B cell (primary cell): ENCODE measurements around the gene SUSD4. TPM values are rescaled to one million over a fixed set of nuclear protein-coding genes. Genes with fewer than 3 reads are reported as not detected.

ENCODE experiments used
- ATAC-seq: fragments of 200-7000 bp; cut with Tn5 transposase; one replicate; pipeline ENCODE4 v1.10.0; 2021; ENCODE audit warnings: low read depth, mild to moderate bottlenecking, moderate number of reproducible peaks, moderate library complexity
- CTCF ChIA-PET: fragments of 350-600 bp; sonication (Branson Sonifier 250); formaldehyde crosslinking; loops from one replicate; lab custom pipeline; 2021; ENCODE audit warnings: antibody characterized with exemption, inconsistent platforms; lab: Charles Lee
- POLR2A ChIA-PET: fragments of 350-600 bp; sonication (Branson Sonifier 250); formaldehyde crosslinking; loops from one replicate; lab custom pipeline; 2021; ENCODE audit warnings: antibody characterized with exemption; lab: Charles Lee
- DNase-seq: peaks from one replicate; pipeline ENCODE4 v3.0.0; 2013
- H2AFZ ChIP-seq: 2 replicates; pipeline ENCODE4 v1.6.1; 2012; ENCODE audit warnings: mild to moderate bottlenecking, low read depth, low read length; ENCODE audit not compliant: insufficient read depth, poor library complexity, severe bottlenecking
- H3K27ac ChIP-seq, 2 donors: 1 replicate in 1 of 2; 2 replicates in 1 of 2; pipeline ENCODE4 v1.5.1; 2012 to 2013; ENCODE audit warnings: low read length in 2 of 2, mild to moderate bottlenecking in 2 of 2, moderate library complexity in 1 of 2
- H3K27me3 ChIP-seq, 4 experiments: fragments of 200-600 bp in 1 of 4; sonication (generic) in 1 of 4; replicated peaks in 1 of 4; 1 replicate in 2 of 4; 2 replicates in 2 of 4; pipeline versions ENCODE4 v1.6.1 to v1.7.0; 2013 to 2016; ENCODE audit warnings: low read length in 3 of 4, mild to moderate bottlenecking in 2 of 4, mixed read lengths in 1 of 4, moderate library complexity in 1 of 4; ENCODE audit not compliant: insufficient read depth in 4 of 4, control insufficient read depth in 3 of 4; ENCODE audit errors: control extremely low read depth in 1 of 4
- H3K36me3 ChIP-seq, 2 experiments: replicated peaks in 1 of 2; 1 replicate in 1 of 2; 2 replicates in 1 of 2; pipeline versions ENCODE4 v1.6.1 to v1.7.1; 2013; ENCODE audit warnings: low read length in 1 of 2; ENCODE audit not compliant: insufficient read depth in 2 of 2, control insufficient read depth in 1 of 2; ENCODE audit errors: control extremely low read depth in 1 of 2, extremely low read depth in 1 of 2
- H3K4me1 ChIP-seq, 2 donors: fragments of 200-600 bp in 1 of 2; sonication (generic) in 1 of 2; 1 replicate in 1 of 2; 2 replicates in 1 of 2; pipeline versions ENCODE4 v1.5.1 to v1.6.1; 2013 to 2017; ENCODE audit warnings: low read length in 2 of 2; ENCODE audit not compliant: control insufficient read depth in 2 of 2, insufficient read depth in 2 of 2
- H3K4me2 ChIP-seq: replicated peaks from 2 replicates; pipeline ENCODE3; 2012; ENCODE audit warnings: mild to moderate bottlenecking, low read depth, low read length; ENCODE audit not compliant: poor library complexity, severe bottlenecking
- H3K4me3 ChIP-seq, 5 experiments: fragments of 200-600 bp in 1 of 5; sonication (generic) in 1 of 5; 1 replicate in 3 of 5; 2 replicates in 2 of 5; pipeline versions ENCODE4 v1.5.1 to v1.7.0; 2011 to 2016; ENCODE audit warnings: low read length in 4 of 5, mild to moderate bottlenecking in 4 of 5, low read depth in 2 of 5, control low read depth in 1 of 5, moderate library complexity in 1 of 5; ENCODE audit not compliant: insufficient read depth in 1 of 5; ENCODE audit errors: control extremely low read depth in 1 of 5, extremely low read depth in 1 of 5
- H3K79me2 ChIP-seq: fragments of 200-600 bp; sonication (generic); one replicate; pipeline ENCODE4 v1.6.0; 2016; ENCODE audit warnings: low read length; ENCODE audit not compliant: control insufficient read depth, insufficient read depth
- H3K9ac ChIP-seq: fragments of 200-600 bp; sonication (generic); 2 replicates; pipeline ENCODE4 v1.6.1; 2017; ENCODE audit warnings: mild to moderate bottlenecking, low read length, moderate library complexity
- H3K9me3 ChIP-seq, 3 donors: one replicate each; pipeline versions ENCODE4 v1.6.1 to v1.7.1; 2013; ENCODE audit warnings: low read length in 2 of 3; ENCODE audit not compliant: control insufficient read depth in 2 of 3, insufficient read depth in 1 of 3; ENCODE audit errors: control extremely low read depth in 1 of 3
- H4K20me1 ChIP-seq: 2 replicates; pipeline ENCODE4 v1.6.0; 2012; ENCODE audit warnings: mild to moderate bottlenecking, low read length; ENCODE audit not compliant: insufficient read depth, control insufficient read depth, poor library complexity, severe bottlenecking
- H3K27ac Mint-ChIP-seq: one replicate; pipeline ENCODE4 v1.8.0; 2021; ENCODE audit warnings: mixed read lengths
- H3K27me3 Mint-ChIP-seq: one replicate; pipeline ENCODE4 v1.8.0; 2021; ENCODE audit warnings: mixed read lengths
- H3K4me1 Mint-ChIP-seq: one replicate; pipeline ENCODE4 v1.8.0; 2021; ENCODE audit warnings: mixed read lengths
- H3K4me3 Mint-ChIP-seq: one replicate; pipeline ENCODE4 v1.8.0; 2021; ENCODE audit warnings: mixed read lengths
- H3K9me3 Mint-ChIP-seq: one replicate; pipeline ENCODE4 v1.8.0; 2022; ENCODE audit warnings: mixed read lengths; ENCODE audit not compliant: insufficient read depth
- CTCF ChIP-seq: fragments of 200-600 bp; IDR thresholded peaks from one replicate; pipeline ENCODE4 v1.8.0; 2022; ENCODE audit warnings: antibody characterized with exemption, mild to moderate bottlenecking
- EZH2 ChIP-seq: IDR thresholded peaks from 2 replicates; pipeline ENCODE4 v1.6.1; 2012; ENCODE audit warnings: borderline replicate concordance, low read depth, mild to moderate bottlenecking, moderate library complexity, low read length; ENCODE audit not compliant: insufficient read depth, poor library complexity, severe bottlenecking
- WGBS: methylation state at CpG from one replicate; pipeline ENCODE4 v1.1.5; 2013; ENCODE audit warnings: missing lambda C conversion rate; ENCODE audit not compliant: insufficient coverage; 5-methylcytosine and 5-hydroxymethylcytosine counted together
- intact Hi-C: fragments of 100-400 bp; cut with micrococcal nuclease; formaldehyde crosslinking; loops from one replicate; pipeline ENCODE4 v1.10.0; 2022
- polyA plus RNA-seq: library from polyadenylated mRNA; depleted of rRNA; stranded (reverse); fragments of >200 nt; gene quantifications from 2 replicates; pipeline ENCODE4 v1.2.3, GENCODE V29; 2012
- total RNA-seq, 2 donors: library from RNA; stranded (reverse); fragments of 120-200 nt in 1 of 2; gene quantifications; 1 replicate in 1 of 2; 2 replicates in 1 of 2; pipeline versions ENCODE4 v1.2.3 to v1.2.4, GENCODE V29; 2013 to 2022

SUSD4 gene
- total and polyA plus RNA-seq, 2 donors (not counting 1 experiment from before 2014, with no cell fraction given), result 0.13 TPM; not detected in 1

- Histone ChIP-seq H3K4me2 (no peak overlapping the region), H3K9me3 (no peaks in the 10 kb centered on the region), H3K4me1 (no peaks in the 10 kb centered on the region), H2AFZ (no peak overlapping the region), H4K20me1 (no peaks in the 10 kb centered on the region), H3K36me3 (no peaks in the 10 kb centered on the region), H3K27ac (no peak overlapping the region), H3K79me2 (no peaks in the 10 kb centered on the region), H3K4me3 (no peak overlapping the region), H3K9ac (no peak overlapping the region), H3K27me3 (peaks cover 0 to 6% (median 0%) of the 10 kb centered on the region in 4 experiments)
- ChIA-PET POLR2A (no interaction called here), CTCF (no interaction called here)
- TF ChIP-seq CTCF (no peak), EZH2 (no peak)
- Mint-ChIP-seq H3K27ac (no peak overlapping the region), H3K4me3 (no peak overlapping the region), H3K27me3 (peaks cover 35% of the 10 kb centered on the region), H3K9me3 (no peaks in the 10 kb centered on the region), H3K4me1 (no peaks in the 10 kb centered on the region)
- DNase-seq (no peak), ATAC-seq (no peak)
- intact Hi-C loops, result no loop called here
- WGBS, result 73% methylated on average over 2 of the region's 2 CpGs
Measured at GRCh38 chr1:223386013-223386412, 22.0 kb upstream of the SUSD4 start.

- peaks cover 39% of the 10 kb centered on the region for H3K27me3 Mint-ChIP-seq
- Histone ChIP-seq H3K27me3 (peaks cover 0 to 8% (median 0%) of the 10 kb centered on the region in 4 experiments), H3K36me3 (no peaks in the 10 kb centered on the region), H3K4me3 (no peak overlapping the region), H3K4me1 (no peaks in the 10 kb centered on the region), H3K27ac (no peak overlapping the region), H2AFZ (no peak overlapping the region), H4K20me1 (no peaks in the 10 kb centered on the region), H3K4me2 (no peak overlapping the region), H3K79me2 (no peaks in the 10 kb centered on the region), H3K9me3 (peaks cover 2 to 6% (median 6%) of the 10 kb centered on the region in 3 donors), H3K9ac (no peak overlapping the region)
- intact Hi-C loops, result no loop called here
- no peak overlapping the region for H3K27ac Mint-ChIP-seq
- H3K4me3 Mint-ChIP-seq, result no peak overlapping the region
- ATAC-seq (no peak), DNase-seq (no peak)
- ChIA-PET POLR2A (no interaction called here), CTCF (no interaction called here)
- TF ChIP-seq EZH2 (no peak), CTCF (no peak)
- H3K4me1 Mint-ChIP-seq, result no peaks in the 10 kb centered on the region
- H3K9me3 Mint-ChIP-seq, result peaks cover 3% of the 10 kb centered on the region
Measured at GRCh38 chr1:223378754-223379153, 14.8 kb upstream of the SUSD4 start.
